ENCODE measurements around the gene NR6A1. TPM values are rescaled to one million over a fixed set of nuclear protein-coding genes. Genes with fewer than 3 reads are reported as not detected.

Gene NR6A1
- total RNA-seq, 2 donors from 2014 or later: 0.98 to 1.2 TPM

GRCh38 chr9:124501771-124502320 lies 269.3 kb downstream of the NR6A1 start:
- Mint-ChIP-seq H3K4me1 (peaks cover 5% of the 10 kb centered on the region), H3K9me3 (no peaks in the 10 kb centered on the region), H3K36me3 (ENCODE audit: low read depth) (peaks cover 5% of the 10 kb centered on the region), H3K27me3 (peaks cover 26% of the 10 kb centered on the region), H3K4me3 (no peak overlapping the region), H3K27ac (no peak overlapping the region)
- no peak for ATAC-seq (replicated peaks)

GRCh38 chr9:124500796-124501611 lies 270.1 kb downstream of the NR6A1 start:
- no peak for ATAC-seq (replicated peaks)

GRCh38 chr9:124500028-124500795 lies 270.9 kb downstream of the NR6A1 start:
- ATAC-seq (replicated peaks): no peak
- peaks cover 12% of the 10 kb centered on the region for H3K4me1 Mint-ChIP-seq
- no peak overlapping the region for H3K27ac Mint-ChIP-seq
- peaks cover 5% of the 10 kb centered on the region for H3K36me3 Mint-ChIP-seq (ENCODE audit: low read depth)
- H3K4me3 Mint-ChIP-seq: no peak overlapping the region
- no peaks in the 10 kb centered on the region for H3K9me3 Mint-ChIP-seq
- peaks cover 17% of the 10 kb centered on the region for H3K27me3 Mint-ChIP-seq

More at GRCh38 chr9:124500796-124501611, 270.1 kb downstream of the NR6A1 start:
- H3K27ac Mint-ChIP-seq: no peak overlapping the region
- H3K4me1 Mint-ChIP-seq: peaks cover 8% of the 10 kb centered on the region
- H3K9me3 Mint-ChIP-seq: no peaks in the 10 kb centered on the region
- no peak overlapping the region for H3K4me3 Mint-ChIP-seq
- peaks cover 22% of the 10 kb centered on the region for H3K27me3 Mint-ChIP-seq
- H3K36me3 Mint-ChIP-seq (ENCODE audit: low read depth): peaks cover 5% of the 10 kb centered on the region

GRCh38 chr9:124499216-124499615 lies 271.9 kb downstream of the NR6A1 start:
- Mint-ChIP-seq H3K4me1 (peaks cover 12% of the 10 kb centered on the region), H3K27me3 (peaks cover 15% of the 10 kb centered on the region), H3K4me3 (no peak overlapping the region), H3K36me3 (ENCODE audit: low read depth) (peaks cover 5% of the 10 kb centered on the region), H3K9me3 (no peaks in the 10 kb centered on the region), H3K27ac (no peak overlapping the region)
- ATAC-seq (replicated peaks): no peak

GRCh38 chr9:124498499-124499146 lies 272.5 kb downstream of the NR6A1 start:
- no peak overlapping the region for H3K4me3 Mint-ChIP-seq
- H3K27me3 Mint-ChIP-seq: peaks cover 10% of the 10 kb centered on the region

GRCh38 chr9:124498040-124498439 lies 273.1 kb downstream of the NR6A1 start:
- Mint-ChIP-seq H3K4me1 (peaks cover 6% of the 10 kb centered on the region), H3K4me3 (no peak overlapping the region), H3K27ac (no peak overlapping the region), H3K9me3 (no peaks in the 10 kb centered on the region), H3K27me3 (peaks cover 9% of the 10 kb centered on the region), H3K36me3 (ENCODE audit: low read depth) (no peaks in the 10 kb centered on the region)
- ATAC-seq (replicated peaks): no peak

More at GRCh38 chr9:124498499-124499146, 272.5 kb downstream of the NR6A1 start:
- Mint-ChIP-seq H3K27ac (no peak overlapping the region), H3K36me3 (ENCODE audit: low read depth) (no peaks in the 10 kb centered on the region), H3K9me3 (no peaks in the 10 kb centered on the region), H3K4me1 (peaks cover 6% of the 10 kb centered on the region)
- ATAC-seq (replicated peaks): no peak

- H3K27ac Mint-ChIP-seq: no peak overlapping the region
- ATAC-seq (replicated peaks): no peak
- H3K36me3 Mint-ChIP-seq (ENCODE audit: low read depth): no peaks in the 10 kb centered on the region
- H3K4me1 Mint-ChIP-seq: peaks cover 6% of the 10 kb centered on the region
- no peak overlapping the region for H3K4me3 Mint-ChIP-seq
- H3K9me3 Mint-ChIP-seq: no peaks in the 10 kb centered on the region
- H3K27me3 Mint-ChIP-seq: peaks cover 9% of the 10 kb centered on the region
Observed at GRCh38 chr9:124497441-124497840, 273.7 kb downstream of the NR6A1 start.

- Mint-ChIP-seq H3K36me3 (ENCODE audit: low read depth) (no peaks in the 10 kb centered on the region), H3K4me1 (peaks cover 6% of the 10 kb centered on the region), H3K27me3 (peaks cover 9% of the 10 kb centered on the region), H3K4me3 (no peak overlapping the region), H3K9me3 (no peaks in the 10 kb centered on the region), H3K27ac (no peak overlapping the region)
- no peak for ATAC-seq (replicated peaks)
Observed at GRCh38 chr9:124496463-124496862, 274.6 kb downstream of the NR6A1 start.

GRCh38 chr9:124496075-124496449 lies 275.0 kb downstream of the NR6A1 start:
- H3K4me1 Mint-ChIP-seq: peaks cover 6% of the 10 kb centered on the region
- no peak for ATAC-seq (replicated peaks)
- peaks cover 9% of the 10 kb centered on the region for H3K27me3 Mint-ChIP-seq
- no peaks in the 10 kb centered on the region for H3K36me3 Mint-ChIP-seq (ENCODE audit: low read depth)
- H3K9me3 Mint-ChIP-seq: no peaks in the 10 kb centered on the region
- H3K4me3 Mint-ChIP-seq: no peak overlapping the region
- H3K27ac Mint-ChIP-seq: no peak overlapping the region

GRCh38 chr9:124495126-124496074 lies 275.7 kb downstream of the NR6A1 start:
- no peak for ATAC-seq (replicated peaks)
- Mint-ChIP-seq H3K9me3 (no peaks in the 10 kb centered on the region), H3K4me3 (no peak overlapping the region), H3K27me3 (peaks cover 5% of the 10 kb centered on the region), H3K36me3 (ENCODE audit: low read depth) (no peaks in the 10 kb centered on the region), H3K4me1 (peaks cover 6% of the 10 kb centered on the region), H3K27ac (no peak overlapping the region)

- no peaks in the 10 kb centered on the region for H3K9me3 Mint-ChIP-seq
- H3K27ac Mint-ChIP-seq: no peak overlapping the region
- no peak overlapping the region for H3K4me3 Mint-ChIP-seq
- no peak for ATAC-seq (replicated peaks)
- peaks cover 8% of the 10 kb centered on the region for H3K27me3 Mint-ChIP-seq
- peaks cover 6% of the 10 kb centered on the region for H3K4me1 Mint-ChIP-seq
- no peaks in the 10 kb centered on the region for H3K36me3 Mint-ChIP-seq (ENCODE audit: low read depth)
Observed at GRCh38 chr9:124493794-124494479, 277.2 kb downstream of the NR6A1 start.

GRCh38 chr9:124493218-124493617 lies 277.9 kb downstream of the NR6A1 start:
- Mint-ChIP-seq H3K4me3 (no peak overlapping the region), H3K36me3 (ENCODE audit: low read depth) (no peaks in the 10 kb centered on the region), H3K27me3 (peaks cover 12% of the 10 kb centered on the region), H3K9me3 (no peaks in the 10 kb centered on the region), H3K4me1 (peaks cover 6% of the 10 kb centered on the region), H3K27ac (no peak overlapping the region)
- ATAC-seq (replicated peaks): no peak

GRCh38 chr9:124492818-124493217 lies 278.3 kb downstream of the NR6A1 start:
- Mint-ChIP-seq H3K27me3 (peaks cover 13% of the 10 kb centered on the region), H3K9me3 (no peaks in the 10 kb centered on the region), H3K4me1 (peaks cover 6% of the 10 kb centered on the region), H3K36me3 (ENCODE audit: low read depth) (no peaks in the 10 kb centered on the region), H3K4me3 (no peak overlapping the region), H3K27ac (no peak overlapping the region)
- ATAC-seq (replicated peaks): no peak
